ENCODE results near the gene SDCCAG8.

Gene SDCCAG8

GRCh38 chr1:243549108-243549507, 293.3 kb downstream of the SDCCAG8 start:
- peak; percentile 93 for DNase-seq (ENCODE audit: low read depth)
